ENCODE measurements around the gene FZD8. TPM values are rescaled to one million over a fixed set of nuclear protein-coding genes. Genes with fewer than 3 reads are reported as not detected.

FZD8 gene
- total RNA-seq, 1 donor from 2014 or later = 13.3 TPM

- Histone ChIP-seq H3K27ac (peak overlapping the region; percentile 88), H3K4me1 (peaks cover 43% of the 10 kb centered on the region), H3K9me3 (no peaks in the 10 kb centered on the region), H3K36me3 (no peaks in the 10 kb centered on the region), H3K4me3 (peak overlapping the region; percentile 76), H3K27me3 (ENCODE audit: low read depth) (peaks cover 15% of the 10 kb centered on the region)
- DNase-seq = peak; percentile 78
- ATAC-seq = peak; percentile 42 to 59
- TF ChIP-seq CTCF (IDR thresholded peaks at IDR 0.05) = peak; percentile 3
- intact Hi-C loops (cut with DNase I) = no loop called here
These were observed 983 bp downstream of the FZD8 start for GRCh38 chr10:35640951-35641675.

- H3K36me3 ChIP-seq = no peaks in the 10 kb centered on the region
- TF ChIP-seq CTCF (IDR thresholded peaks at IDR 0.05) = peak; percentile 34
- no peaks in the 10 kb centered on the region for H3K9me3 ChIP-seq
- DNase-seq = peak; percentile 82
- H3K27ac ChIP-seq = peak overlapping the region; percentile 65
- H3K4me3 ChIP-seq = peak overlapping the region; percentile 59
- peaks cover 47% of the 10 kb centered on the region for H3K4me1 ChIP-seq
- H3K27me3 ChIP-seq (ENCODE audit: low read depth) = peaks cover 15% of the 10 kb centered on the region
- peak; percentile 5 to 40 for ATAC-seq
- intact Hi-C loops (cut with DNase I) = no loop called here
These were observed 1.6 kb downstream of the FZD8 start for GRCh38 chr10:35640474-35640873.

DNA sequence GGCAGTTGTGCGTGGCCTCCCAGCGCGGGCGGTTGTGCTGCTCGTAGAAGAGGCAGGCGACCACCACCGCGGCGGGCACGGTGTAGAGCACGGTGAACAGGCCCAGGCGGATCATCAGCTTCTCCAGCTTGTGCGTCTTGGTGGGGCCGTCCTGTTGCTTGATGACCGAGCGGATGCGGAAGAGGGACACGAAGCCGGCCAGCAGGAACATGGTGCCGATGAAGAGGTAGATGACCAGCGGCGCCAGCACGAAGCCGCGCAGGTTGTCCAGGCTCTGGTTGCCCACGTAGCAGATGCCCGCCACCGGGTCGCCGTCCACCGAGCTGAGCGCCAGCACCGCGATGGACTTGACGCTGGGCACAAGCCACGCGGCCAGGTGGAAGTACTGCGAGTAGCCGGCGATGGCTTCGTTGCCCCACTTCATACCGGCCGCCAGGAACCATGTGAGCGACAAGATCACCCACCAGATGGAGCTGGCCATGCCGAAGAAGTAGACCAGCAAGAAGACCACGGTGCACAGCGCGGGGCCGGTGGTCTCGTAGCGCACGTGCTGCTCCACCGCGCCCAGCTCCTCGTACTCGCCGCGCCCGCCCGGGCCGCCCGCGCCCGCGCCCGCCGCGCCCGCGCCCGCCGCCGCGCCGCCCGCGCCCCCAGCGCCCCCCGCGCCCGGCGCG lies 2.2 kb downstream of the FZD8 start:
- intact Hi-C loops (cut with DNase I) = no loop called here
- Histone ChIP-seq H3K4me3 (peak overlapping the region; percentile 59), H3K27ac (peak overlapping the region; percentile 65), H3K4me1 (peaks cover 47% of the 10 kb centered on the region), H3K27me3 (ENCODE audit: low read depth) (peaks cover 15% of the 10 kb centered on the region), H3K9me3 (no peaks in the 10 kb centered on the region), H3K36me3 (no peaks in the 10 kb centered on the region)
- TF ChIP-seq CTCF (IDR thresholded peaks at IDR 0.05) = no peak
- DNase-seq (peak; percentile 62), ATAC-seq (no peak)

DNA sequence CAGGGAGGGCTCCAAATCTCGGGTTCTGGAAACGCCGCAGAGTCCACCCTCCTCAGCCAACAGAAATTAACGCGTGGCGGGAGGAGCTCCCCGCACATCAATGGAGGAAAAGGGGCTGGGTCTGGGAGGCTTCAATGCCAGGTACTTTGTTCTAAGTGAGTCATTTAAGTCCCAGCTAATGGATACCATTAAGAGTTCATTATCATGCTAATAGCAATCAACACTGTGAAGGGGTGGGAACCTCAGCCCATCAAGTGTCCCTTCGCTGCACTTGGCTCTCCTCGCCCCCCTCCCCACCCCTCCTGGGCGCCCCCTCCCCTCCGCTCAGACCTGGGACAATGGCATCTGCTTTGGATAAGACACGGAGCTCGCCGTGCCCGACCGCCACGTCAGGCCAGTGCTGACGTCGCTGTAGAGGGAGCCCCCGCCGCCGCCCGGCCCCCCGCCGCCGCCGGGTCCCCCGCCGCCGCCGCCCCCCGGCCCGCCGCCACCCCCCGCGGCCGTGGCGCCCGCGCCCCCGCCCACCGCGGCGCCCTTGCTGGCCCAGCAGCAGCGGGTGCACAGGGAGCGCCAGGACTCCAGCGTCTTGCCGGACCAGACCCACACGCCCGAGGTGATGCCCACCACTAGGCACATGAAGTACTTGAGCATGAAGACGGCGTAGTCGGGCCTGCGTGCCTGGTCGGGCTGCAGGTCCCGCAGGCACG lies 2.9 kb downstream of the FZD8 start:
- Histone ChIP-seq H3K4me1 (peaks cover 47% of the 10 kb centered on the region), H3K36me3 (no peaks in the 10 kb centered on the region), H3K4me3 (peak overlapping the region; percentile 59), H3K9me3 (no peaks in the 10 kb centered on the region), H3K27ac (no peak overlapping the region), H3K27me3 (ENCODE audit: low read depth) (peaks cover 15% of the 10 kb centered on the region)
- intact Hi-C loops (cut with DNase I) = no loop called here
- no peak for TF ChIP-seq CTCF (IDR thresholded peaks at IDR 0.05)
- no peak for ATAC-seq
- no peak for DNase-seq

DNA sequence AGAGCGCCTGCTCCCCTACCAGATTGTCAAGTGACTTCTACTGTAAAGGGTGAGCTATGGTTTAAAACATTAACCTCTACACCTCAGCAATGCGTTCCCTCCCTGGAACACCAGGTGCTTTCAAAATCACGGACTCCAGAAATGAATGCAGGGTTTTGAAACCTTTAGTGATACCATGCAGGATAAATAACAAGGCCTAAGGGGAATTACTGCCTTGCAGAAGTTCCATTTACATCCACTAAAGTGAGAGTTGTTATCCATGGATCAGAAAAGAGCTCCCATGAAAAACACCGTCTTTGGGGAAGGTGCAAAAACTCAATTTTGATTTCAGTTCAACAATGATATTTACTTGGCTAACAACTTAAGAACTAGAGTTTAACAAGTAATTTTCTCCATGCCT lies 4.0 kb downstream of the FZD8 start:
- intact Hi-C loops (cut with DNase I) = no loop called here
- H3K36me3 ChIP-seq = no peaks in the 10 kb centered on the region
- H3K9me3 ChIP-seq = no peaks in the 10 kb centered on the region
- H3K27me3 ChIP-seq (ENCODE audit: low read depth) = peaks cover 15% of the 10 kb centered on the region
- H3K4me3 ChIP-seq = no peak overlapping the region
- ATAC-seq (no peak), DNase-seq (no peak)
- H3K4me1 ChIP-seq = peaks cover 52% of the 10 kb centered on the region
- no peak overlapping the region for H3K27ac ChIP-seq
- no peak for TF ChIP-seq CTCF (IDR thresholded peaks at IDR 0.05)
